Testis (tissue), 2 donors: ENCODE results near the gene C2CD3.

Source experiments
- POLR2A ChIP-seq: fragments of 450-650 bp; IDR thresholded peaks from one replicate; pipeline ENCODE4 v1.6.1; 2017; ENCODE audit warnings: antibody characterized with exemption, mild to moderate bottlenecking, moderate library complexity
- TF ChIP-seq, protein P1 (sequence below), 3 experiments: fragments of 450-650 bp in 2 of 3; fragments of 200-600 bp in 1 of 3; sonication (generic) in 1 of 3; IDR thresholded peaks; one replicate each; pipeline ENCODE4 v1.5.1; 2016 to 2019; ENCODE audit warnings: antibody characterized with exemption in 3 of 3, mild to moderate bottlenecking in 2 of 3, moderate library complexity in 1 of 3

DNA sequence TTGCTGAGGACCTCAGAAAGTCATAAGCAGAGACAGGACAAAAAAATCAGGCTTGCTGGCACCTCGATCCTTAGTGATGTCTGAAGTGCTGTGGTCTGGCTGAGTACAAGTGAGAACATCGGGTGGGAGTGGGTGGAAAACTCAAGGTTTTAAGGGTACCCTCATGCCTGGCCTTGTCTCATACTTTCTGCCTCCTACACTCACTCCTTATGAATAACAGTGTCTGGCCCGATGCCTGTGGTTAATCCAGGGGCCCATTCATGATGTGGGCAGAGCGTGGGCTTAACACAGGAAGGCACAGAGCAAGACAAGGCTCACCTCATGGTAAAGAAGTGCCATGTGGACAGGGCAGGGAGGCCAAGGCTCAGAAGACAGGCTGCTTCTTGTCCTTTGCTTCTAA, 150.9 kb downstream of the C2CD3 start:
- TF ChIP-seq POLR2A: no peak
- TF ChIP-seq, protein P1, sequence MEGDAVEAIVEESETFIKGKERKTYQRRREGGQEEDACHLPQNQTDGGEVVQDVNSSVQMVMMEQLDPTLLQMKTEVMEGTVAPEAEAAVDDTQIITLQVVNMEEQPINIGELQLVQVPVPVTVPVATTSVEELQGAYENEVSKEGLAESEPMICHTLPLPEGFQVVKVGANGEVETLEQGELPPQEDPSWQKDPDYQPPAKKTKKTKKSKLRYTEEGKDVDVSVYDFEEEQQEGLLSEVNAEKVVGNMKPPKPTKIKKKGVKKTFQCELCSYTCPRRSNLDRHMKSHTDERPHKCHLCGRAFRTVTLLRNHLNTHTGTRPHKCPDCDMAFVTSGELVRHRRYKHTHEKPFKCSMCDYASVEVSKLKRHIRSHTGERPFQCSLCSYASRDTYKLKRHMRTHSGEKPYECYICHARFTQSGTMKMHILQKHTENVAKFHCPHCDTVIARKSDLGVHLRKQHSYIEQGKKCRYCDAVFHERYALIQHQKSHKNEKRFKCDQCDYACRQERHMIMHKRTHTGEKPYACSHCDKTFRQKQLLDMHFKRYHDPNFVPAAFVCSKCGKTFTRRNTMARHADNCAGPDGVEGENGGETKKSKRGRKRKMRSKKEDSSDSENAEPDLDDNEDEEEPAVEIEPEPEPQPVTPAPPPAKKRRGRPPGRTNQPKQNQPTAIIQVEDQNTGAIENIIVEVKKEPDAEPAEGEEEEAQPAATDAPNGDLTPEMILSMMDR (IDR thresholded peaks at IDR 0.05): no peak
